Heart right ventricle (tissue), 16 donors: Measurements from ENCODE around the gene STIM2. TPM values are rescaled to one million over a fixed set of nuclear protein-coding genes. Genes with fewer than 3 reads are reported as not detected.

Experiments
- ATAC-seq, 8 donors: fragments of 200-7000 bp; cut with Tn5 transposase; one replicate each; pipeline ENCODE4 v1.9.1; 2020; ENCODE audit warnings: mild to moderate bottlenecking in 8 of 8, moderate library complexity in 8 of 8, moderate number of reproducible peaks in 1 of 8
- DNase-seq, 2 donors: peaks; one replicate each; pipeline ENCODE4 v3.0.0-alpha.2; 2020
- H3K27ac ChIP-seq, 10 donors: fragments of 200-600 bp; sonication (generic) in 2 of 10; one replicate each; pipeline versions ENCODE4 v1.5.0 to v1.8.0; 2020 to 2022; ENCODE audit warnings: mild to moderate bottlenecking in 3 of 10
- H3K27me3 ChIP-seq, 7 donors: fragments of 200-600 bp; one replicate each; pipeline ENCODE4 v1.8.0; 2021 to 2022; ENCODE audit warnings: mild to moderate bottlenecking in 2 of 7
- H3K36me3 ChIP-seq, 9 donors: fragments of 200-600 bp; sonication (generic) in 1 of 9; one replicate each; pipeline versions ENCODE4 v1.5.0 to v1.8.0; 2020 to 2022; ENCODE audit warnings: mild to moderate bottlenecking in 2 of 9
- H3K4me1 ChIP-seq, 9 donors: fragments of 200-600 bp; sonication (generic) in 1 of 9; one replicate each; pipeline versions ENCODE4 v1.5.0 to v1.8.0; 2020 to 2022; ENCODE audit warnings: mild to moderate bottlenecking in 4 of 9
- H3K4me3 ChIP-seq, 10 donors: fragments of 200-600 bp; sonication (generic) in 2 of 10; one replicate each; pipeline versions ENCODE4 v1.5.0 to v1.8.0; 2020 to 2022; ENCODE audit warnings: mild to moderate bottlenecking in 7 of 10, moderate library complexity in 2 of 10
- H3K9me3 ChIP-seq, 11 donors: fragments of 200-600 bp in 10 of 11; sonication (generic) in 2 of 11; one replicate each; pipeline versions ENCODE4 v1.5.0 to v1.8.0; 2013 to 2022; ENCODE audit warnings: mild to moderate bottlenecking in 2 of 11, control low read depth in 1 of 11, moderate library complexity in 1 of 11
- CTCF ChIP-seq, 9 donors: fragments of 200-600 bp; sonication (generic) in 2 of 9; IDR thresholded peaks; one replicate each; pipeline versions ENCODE4 v1.5.0 to v1.8.0; 2021 to 2022; ENCODE audit warnings: antibody characterized with exemption in 9 of 9, mild to moderate bottlenecking in 5 of 9, moderate library complexity in 1 of 9
- WGBS, 2 donors: extraction: QIAGEN DNeasy Blood & Tissue Kit; methylation state at CpG; one replicate each; pipeline ENCODE4 v1.1.7; 2013; ENCODE audit warnings: inconsistent platforms in 1 of 2; 5-methylcytosine and 5-hydroxymethylcytosine counted together
- intact Hi-C, 10 donors: fragments of 100-400 bp; cut with DNase I; formaldehyde crosslinking; loops; one replicate each; pipeline versions ENCODE4 v1.11.1 to v1.14.2; 2022
- polyA plus RNA-seq, 2 donors: library from polyadenylated mRNA; stranded (reverse); fragments of 200-250 nt; gene quantifications; one replicate each; pipeline ENCODE4 v1.2.3, GENCODE V29; 2013
- total RNA-seq, 10 donors: library from RNA; stranded (reverse); fragmentation: NEBNext Ultra II Directional in 3 of 10; extraction: Animal tissue kit (Norgen Biotek cat#: 25700) in 3 of 10; gene quantifications; one replicate each; pipeline versions ENCODE4 v1.2.1 to v1.2.4, GENCODE V29; 2021 to 2023
- donor health status: Arrhythmogenic right ventricular cardiomyopathy.
- donor health status: ischemic (EF 13 %, LVEDD 7.1; RV severe dilation, severe dysfunction).
- donor health status: healthy with polysubstance abuse.
- donor health status: DM: no; HTN: yes; CAD: no.
- donor health status: DM: no; HTN: no; CAD: no.
- donor health status: ischemic (EF 25% LVEDD 6.9; RV normal size, moderate dysfunction).
- donor health status: ischemic (EF 25% LVEDD 5.7; RV mildly dilated, moderate dysfunction).
- donor health status: healthy.
- donor health status: DM: yes; HTN: yes; CAD: no.
- donor health status: Ischemic cardiomyopathy.
- donor health status: ischemic (EF 35%, LVEDD 5.7; RV mildly dilated, moderate dysfunction).
- donor health status: nonischemic (EF 11% LVEDD 7.7; RV severe dilation, severe dysfunction).
- donor health status: DM: yes; HTN: yes; CAD: no.
- donor health status: PGD.
- donor health status: ischemic (EF 29% LVEDD 5.4; RV normal size, mild dysfunction).
- donor health status: nonischemic (EF 23%, LVEDD 6.1; RV moderate dilation, normal function).

Gene STIM2
- total and polyA plus RNA-seq, 12 donors: 5.2 to 13.5 (median 9.6) TPM

- H3K36me3 ChIP-seq: no peaks in the 10 kb centered on the region
- no peak for TF ChIP-seq CTCF (IDR thresholded peaks at IDR 0.05)
- intact Hi-C loops: no loop called here
- no peaks in the 10 kb centered on the region for H3K9me3 ChIP-seq
- peaks cover 0 to 32% (median 6%) of the 10 kb centered on the region in 9 donors for H3K4me1 ChIP-seq
- H3K27me3 ChIP-seq: no peaks in the 10 kb centered on the region
- ATAC-seq: peak in 5 of 8 donors; percentile 33 to 64 (median 49)
- WGBS, 2 donors: 64 to 73% methylated on average over 5 of the region's 5 CpGs
- DNase-seq: no peak
- no peak overlapping the region for H3K27ac ChIP-seq
- no peak overlapping the region for H3K4me3 ChIP-seq
Measured at GRCh38 chr4:26943391-26943790, 82.8 kb downstream of the STIM2 start.

- no peak for ATAC-seq
- TF ChIP-seq CTCF (IDR thresholded peaks at IDR 0.05): no peak
- Histone ChIP-seq H3K27me3 (no peaks in the 10 kb centered on the region), H3K9me3 (peaks cover 0 to 10% (median 5%) of the 10 kb centered on the region in 11 donors), H3K4me3 (no peak overlapping the region), H3K4me1 (peaks cover 0 to 21% (median under 1%) of the 10 kb centered on the region in 9 donors), H3K27ac (no peak overlapping the region), H3K36me3 (no peaks in the 10 kb centered on the region)
- intact Hi-C loops: no loop called here
- 97 to 98% methylated on average over 2 of the region's 2 CpGs for WGBS, 2 donors
- DNase-seq: no peak
Measured at GRCh38 chr4:26945794-26946193, 85.2 kb downstream of the STIM2 start.

GRCh38 chr4:26947318-26947717, 86.7 kb downstream of the STIM2 start:
- no peak for ATAC-seq
- 87 to 94% methylated on average over 8 of the region's 8 CpGs for WGBS, 2 donors
- Histone ChIP-seq H3K27ac (no peak overlapping the region), H3K27me3 (no peaks in the 10 kb centered on the region), H3K4me1 (peaks cover 0 to 9% (median 0%) of the 10 kb centered on the region in 9 donors), H3K36me3 (no peaks in the 10 kb centered on the region), H3K9me3 (peaks cover 0 to 12% (median 5%) of the 10 kb centered on the region in 11 donors), H3K4me3 (no peak overlapping the region)
- no peak for TF ChIP-seq CTCF (IDR thresholded peaks at IDR 0.05)
- DNase-seq: no peak
- intact Hi-C loops: no loop called here

- peaks cover 0 to 18% (median 0%) of the 10 kb centered on the region in 9 donors for H3K4me1 ChIP-seq
- intact Hi-C loops: no loop called here
- no peak for TF ChIP-seq CTCF (IDR thresholded peaks at IDR 0.05)
- H3K9me3 ChIP-seq: peaks cover 0 to 12% (median 5%) of the 10 kb centered on the region in 11 donors
- no peak overlapping the region for H3K4me3 ChIP-seq
- DNase-seq: no peak
- no peaks in the 10 kb centered on the region for H3K27me3 ChIP-seq
- H3K36me3 ChIP-seq: no peaks in the 10 kb centered on the region
- no peak overlapping the region for H3K27ac ChIP-seq
- no peak for ATAC-seq
Measured at GRCh38 chr4:26950446-26950845, 89.8 kb downstream of the STIM2 start.
